ENCODE results near the gene DHRS9.
A peak's percentile ranks its signal among the peaks of the same experiment; 100 is the strongest.

The DHRS9 gene

GRCh38 chr2:169077674-169078240 is 8.4 kb downstream of the DHRS9 start:
- H3K27ac ChIP-seq (ENCODE audit: low read length), result no peak overlapping the region
- H3K36me3 ChIP-seq (replicated peaks; ENCODE audit: insufficient read depth, low read length), result no peaks in the 10 kb centered on the region
- no peaks in the 10 kb centered on the region for H3K9me3 ChIP-seq (replicated peaks; ENCODE audit: insufficient read depth, low read length)
- no peak overlapping the region for H2AFZ ChIP-seq (ENCODE audit: low read length)
- no peaks in the 10 kb centered on the region for H4K20me1 ChIP-seq (ENCODE audit: insufficient read depth, low read length)
- no peak for DNase-seq
- H3F3A ChIP-seq (ENCODE audit: insufficient read depth, low read length), result 0 out of 2 replicates have a peak, but pooled peaks cover 4% of the 10 kb centered on the region
- peaks cover 11% of the 10 kb centered on the region for H3K4me1 ChIP-seq (ENCODE audit: low read length)
- H3K4me3 ChIP-seq (ENCODE audit: low read length), result no peak overlapping the region
- no peaks in the 10 kb centered on the region for H3K9me2 ChIP-seq (replicated peaks; ENCODE audit: insufficient read depth, low read length)
- TF ChIP-seq CTCF (IDR thresholded peaks at IDR 0.05; ENCODE audit: low read length) (no peak), EZH2 (optimal IDR thresholded peaks at IDR 0.05; ENCODE audit: low read depth, low read length) (no peak), EZH2phosphoT487 (IDR thresholded peaks at IDR 0.05; ENCODE audit: low read length) (no peak)
- H3K27me3 ChIP-seq (replicated peaks; ENCODE audit: insufficient read depth, low read length), result no peaks in the 10 kb centered on the region
- H3K4me2 ChIP-seq (ENCODE audit: low read depth, low read length), result no peak overlapping the region
- H3K79me2 ChIP-seq (ENCODE audit: low read length), result no peaks in the 10 kb centered on the region
- H3K9ac ChIP-seq (ENCODE audit: low read length), result no peak overlapping the region

- Histone ChIP-seq H4K20me1 (ENCODE audit: insufficient read depth, low read length) (no peaks in the 10 kb centered on the region), H3K27ac (ENCODE audit: low read length) (peak overlapping the region; percentile 15; the same call in 1 of the 2 replicates), H3K9me3 (replicated peaks; ENCODE audit: insufficient read depth, low read length) (no peaks in the 10 kb centered on the region), H3K9me2 (replicated peaks; ENCODE audit: insufficient read depth, low read length) (no peaks in the 10 kb centered on the region), H2AFZ (ENCODE audit: low read length) (peak overlapping the region; percentile 50; the same call in 1 of the 2 replicates), H3K27me3 (replicated peaks; ENCODE audit: insufficient read depth, low read length) (no peaks in the 10 kb centered on the region), H3F3A (ENCODE audit: insufficient read depth, low read length) (no peaks in the 10 kb centered on the region), H3K4me1 (ENCODE audit: low read length) (peaks cover 4% of the 10 kb centered on the region), H3K36me3 (replicated peaks; ENCODE audit: insufficient read depth, low read length) (no peaks in the 10 kb centered on the region), H3K79me2 (ENCODE audit: low read length) (no peaks in the 10 kb centered on the region), H3K4me3 (ENCODE audit: low read length) (no peak overlapping the region), H3K9ac (ENCODE audit: low read length) (no peak overlapping the region), H3K4me2 (ENCODE audit: low read depth, low read length) (no peak overlapping the region)
- peak; percentile 44 for DNase-seq
- TF ChIP-seq EZH2 (optimal IDR thresholded peaks at IDR 0.05; ENCODE audit: low read depth, low read length) (no peak), EZH2phosphoT487 (IDR thresholded peaks at IDR 0.05; ENCODE audit: low read length) (no peak), CTCF (IDR thresholded peaks at IDR 0.05; ENCODE audit: low read length) (no peak)
Measured at GRCh38 chr2:169080250-169081069, 11.1 kb downstream of the DHRS9 start.

- peaks cover 4% of the 10 kb centered on the region for H3K4me1 ChIP-seq (ENCODE audit: low read length)
- H2AFZ ChIP-seq (ENCODE audit: low read length), result no peak overlapping the region
- H3K4me2 ChIP-seq (ENCODE audit: low read depth, low read length), result no peak overlapping the region
- DNase-seq, result no peak
- H3K36me3 ChIP-seq (replicated peaks; ENCODE audit: insufficient read depth, low read length), result no peaks in the 10 kb centered on the region
- H3K27me3 ChIP-seq (replicated peaks; ENCODE audit: insufficient read depth, low read length), result no peaks in the 10 kb centered on the region
- H3K9ac ChIP-seq (ENCODE audit: low read length), result no peak overlapping the region
- H4K20me1 ChIP-seq (ENCODE audit: insufficient read depth, low read length), result no peaks in the 10 kb centered on the region
- no peaks in the 10 kb centered on the region for H3K9me2 ChIP-seq (replicated peaks; ENCODE audit: insufficient read depth, low read length)
- TF ChIP-seq CTCF (IDR thresholded peaks at IDR 0.05; ENCODE audit: low read length) (no peak), EZH2 (optimal IDR thresholded peaks at IDR 0.05; ENCODE audit: low read depth, low read length) (no peak), EZH2phosphoT487 (IDR thresholded peaks at IDR 0.05; ENCODE audit: low read length) (no peak)
- H3K9me3 ChIP-seq (replicated peaks; ENCODE audit: insufficient read depth, low read length), result no peaks in the 10 kb centered on the region
- no peaks in the 10 kb centered on the region for H3F3A ChIP-seq (ENCODE audit: insufficient read depth, low read length)
- H3K27ac ChIP-seq (ENCODE audit: low read length), result no peak overlapping the region
- no peak overlapping the region for H3K4me3 ChIP-seq (ENCODE audit: low read length)
- H3K79me2 ChIP-seq (ENCODE audit: low read length), result no peaks in the 10 kb centered on the region
Measured at GRCh38 chr2:169081551-169081950, 12.2 kb downstream of the DHRS9 start.
